VCaP (cell line): ENCODE results near the gene TUBGCP3.

Source experiments
- H3K27ac ChIP-seq: fragments of 450-650 bp; 2 replicates; pipeline ENCODE4 v1.5.1; 2017
- TF ChIP-seq, protein P1 (sequence below): fragments of 450-650 bp; conservative IDR thresholded peaks from 2 replicates; pipeline ENCODE4 v1.5.1; 2017; ENCODE audit warnings: mild to moderate bottlenecking, moderate library complexity

Gene TUBGCP3

DNA sequence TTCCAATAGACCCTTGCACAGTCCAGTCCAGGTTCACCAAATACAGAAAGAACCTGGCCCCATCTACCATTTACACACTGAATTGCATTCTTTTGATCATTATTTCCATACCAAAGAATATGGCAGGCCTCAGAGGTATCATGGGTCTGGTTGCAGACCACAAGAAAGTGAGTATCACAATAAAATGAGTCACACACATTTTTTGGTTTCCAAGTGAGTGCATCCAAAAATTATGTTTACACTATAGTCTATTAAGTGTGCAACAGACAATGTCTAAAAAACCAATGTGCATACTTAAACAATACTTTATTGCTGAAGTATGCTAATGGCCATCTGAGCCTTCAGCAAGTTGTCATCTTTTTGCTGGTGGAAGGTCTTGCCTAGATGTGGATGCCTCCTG is 106.5 kb downstream of the TUBGCP3 start:
- no peak overlapping the region for H3K27ac ChIP-seq
- TF ChIP-seq, protein P1, sequence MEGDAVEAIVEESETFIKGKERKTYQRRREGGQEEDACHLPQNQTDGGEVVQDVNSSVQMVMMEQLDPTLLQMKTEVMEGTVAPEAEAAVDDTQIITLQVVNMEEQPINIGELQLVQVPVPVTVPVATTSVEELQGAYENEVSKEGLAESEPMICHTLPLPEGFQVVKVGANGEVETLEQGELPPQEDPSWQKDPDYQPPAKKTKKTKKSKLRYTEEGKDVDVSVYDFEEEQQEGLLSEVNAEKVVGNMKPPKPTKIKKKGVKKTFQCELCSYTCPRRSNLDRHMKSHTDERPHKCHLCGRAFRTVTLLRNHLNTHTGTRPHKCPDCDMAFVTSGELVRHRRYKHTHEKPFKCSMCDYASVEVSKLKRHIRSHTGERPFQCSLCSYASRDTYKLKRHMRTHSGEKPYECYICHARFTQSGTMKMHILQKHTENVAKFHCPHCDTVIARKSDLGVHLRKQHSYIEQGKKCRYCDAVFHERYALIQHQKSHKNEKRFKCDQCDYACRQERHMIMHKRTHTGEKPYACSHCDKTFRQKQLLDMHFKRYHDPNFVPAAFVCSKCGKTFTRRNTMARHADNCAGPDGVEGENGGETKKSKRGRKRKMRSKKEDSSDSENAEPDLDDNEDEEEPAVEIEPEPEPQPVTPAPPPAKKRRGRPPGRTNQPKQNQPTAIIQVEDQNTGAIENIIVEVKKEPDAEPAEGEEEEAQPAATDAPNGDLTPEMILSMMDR, result no peak

DNA sequence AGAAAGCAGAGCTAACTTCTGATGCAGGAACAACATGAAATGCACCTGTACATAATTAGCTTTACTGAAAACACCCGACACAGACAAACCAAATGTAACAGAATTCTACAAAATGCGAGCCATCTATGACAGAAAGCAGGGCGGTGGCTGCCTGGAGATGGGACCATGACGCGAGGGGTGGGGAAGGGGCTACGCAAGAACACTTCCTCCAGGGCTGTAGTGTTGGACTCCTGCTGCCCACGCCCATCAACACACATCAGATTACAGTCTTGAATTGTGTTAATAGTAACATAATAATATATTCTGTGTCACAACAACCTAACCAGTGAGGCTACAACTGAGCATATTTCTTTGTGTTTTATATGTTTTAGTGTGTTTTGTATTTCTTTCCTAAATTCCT is 108.6 kb downstream of the TUBGCP3 start:
- TF ChIP-seq, protein P1, result no peak
- H3K27ac ChIP-seq, result no peak overlapping the region

DNA sequence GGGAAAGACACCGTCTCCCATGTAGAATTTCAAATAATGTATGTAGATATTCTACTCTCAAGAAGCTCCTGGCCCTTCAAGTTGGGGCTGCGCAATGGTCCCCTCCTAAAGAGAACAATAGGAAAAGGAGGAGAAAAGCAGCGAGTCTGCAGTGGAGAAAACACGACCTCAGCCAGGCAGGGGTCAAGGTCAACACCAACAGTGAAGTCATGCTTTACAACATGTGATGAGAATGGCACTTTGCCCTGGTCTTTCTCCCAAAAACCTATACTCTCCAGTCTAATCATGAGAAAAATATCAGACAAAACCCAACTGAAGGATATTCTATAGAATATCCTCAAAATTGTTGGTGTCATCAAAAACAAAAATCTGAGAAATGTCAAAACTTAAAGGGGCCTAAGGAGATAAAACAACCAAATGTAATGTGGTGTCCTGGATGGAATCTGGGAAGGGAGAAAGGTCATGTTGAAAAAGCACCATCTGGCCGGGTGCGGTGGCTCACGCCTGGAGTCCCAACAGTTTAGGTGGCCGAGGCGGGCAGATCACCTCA is 110.8 kb downstream of the TUBGCP3 start:
- H3K27ac ChIP-seq, result no peak overlapping the region
- TF ChIP-seq, protein P1, result no peak

DNA sequence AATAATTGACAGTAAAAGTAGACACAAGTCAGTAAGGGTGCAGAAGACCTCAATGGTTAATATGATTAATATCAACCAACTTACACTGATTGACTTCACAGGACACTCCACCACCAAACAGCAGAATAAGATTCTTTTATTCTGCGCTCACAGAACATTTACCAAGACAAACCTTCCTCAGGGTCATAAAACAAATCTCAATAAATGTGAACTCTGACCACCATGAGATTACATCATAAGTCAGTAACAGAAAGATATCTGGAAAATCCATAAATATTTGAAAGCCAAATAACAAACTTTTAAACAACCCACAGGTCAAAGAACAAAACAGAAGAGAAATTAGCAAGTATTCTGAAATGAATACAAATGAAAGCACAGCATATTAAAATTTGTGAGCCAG is 112.1 kb downstream of the TUBGCP3 start:
- TF ChIP-seq, protein P1, result no peak
- no peak overlapping the region for H3K27ac ChIP-seq

DNA sequence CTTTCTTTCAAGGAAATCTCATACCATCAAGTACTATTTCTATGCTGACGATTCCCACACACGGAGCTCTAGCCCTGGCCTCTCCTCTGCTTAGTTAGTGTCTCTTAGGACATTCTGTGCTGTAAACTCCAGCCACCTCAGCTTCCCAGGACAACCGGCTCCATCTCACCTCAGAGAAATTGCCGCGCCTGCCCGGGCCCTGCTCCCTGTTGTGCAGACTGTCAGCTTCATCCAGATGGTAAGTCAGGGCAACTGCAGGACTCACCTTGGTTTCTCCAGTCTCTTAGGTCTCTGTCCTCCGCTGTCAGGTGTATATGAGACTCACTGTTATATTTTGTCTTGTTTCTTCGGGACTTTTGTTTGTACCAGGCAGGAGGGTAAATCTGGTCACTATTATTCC is 113.1 kb downstream of the TUBGCP3 start:
- TF ChIP-seq, protein P1, result no peak
- no peak overlapping the region for H3K27ac ChIP-seq

DNA sequence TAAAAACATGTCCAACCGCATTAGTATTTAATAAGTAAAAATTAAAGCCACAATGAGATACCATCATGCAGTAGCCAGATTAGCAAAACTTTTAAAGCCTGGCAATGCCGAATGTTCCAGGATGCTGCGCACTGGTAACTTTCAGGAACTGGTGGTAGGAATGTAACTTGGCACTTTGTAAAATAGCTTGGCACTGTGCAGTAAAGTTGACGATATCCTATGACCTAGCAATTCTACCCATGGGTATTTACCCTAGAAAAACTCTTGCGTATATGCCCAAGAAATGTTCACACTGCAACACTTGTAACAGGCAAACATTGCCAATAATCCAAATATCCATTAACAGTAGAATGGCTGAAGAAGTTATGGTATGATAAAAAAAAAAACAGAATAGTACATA is 114.1 kb downstream of the TUBGCP3 start:
- no peak overlapping the region for H3K27ac ChIP-seq
- TF ChIP-seq, protein P1, result no peak

DNA sequence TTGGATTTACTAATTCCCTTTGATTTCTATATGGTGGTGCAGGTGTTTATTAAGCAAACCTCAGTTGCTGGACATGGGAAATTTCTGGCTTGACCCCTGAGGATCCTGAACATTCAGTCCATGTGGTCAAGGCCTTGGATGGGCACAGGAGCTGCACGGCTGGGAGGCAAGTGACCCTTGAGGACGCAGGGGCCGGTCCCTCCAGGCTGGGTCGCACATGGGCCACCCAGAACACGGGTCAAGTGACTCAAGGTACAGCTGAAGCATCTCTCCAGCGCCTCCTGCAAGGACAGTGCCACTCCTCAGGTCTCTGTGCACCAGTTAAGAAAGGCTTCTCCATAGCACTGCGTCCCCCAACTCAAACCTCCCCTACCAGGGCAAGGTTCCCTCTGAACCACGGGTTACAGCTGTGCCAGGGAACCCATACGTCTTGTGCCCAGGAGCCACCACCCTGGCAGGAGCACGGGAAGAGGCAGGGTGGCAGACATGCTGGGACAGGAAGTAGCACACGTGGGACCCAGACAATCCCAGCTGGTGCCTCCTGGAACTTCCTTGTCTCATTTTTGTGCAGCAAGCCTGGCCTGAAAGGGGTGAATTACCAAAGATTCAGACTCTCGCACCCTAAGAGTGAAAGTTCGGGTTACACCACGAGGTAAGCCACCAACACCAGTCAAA is 118.7 kb downstream of the TUBGCP3 start:
- H3K27ac ChIP-seq, result no peak overlapping the region
- TF ChIP-seq, protein P1, result no peak
